HG03469 (cell line): ENCODE results near the gene MIEF2.

ENCODE experiments used
- ATAC-seq: cut with Tn5 transposase; IDR thresholded peaks from one replicate; pipeline ENCODE4 v1.9.1; 2021; ENCODE audit warnings: mild to moderate bottlenecking, moderate library complexity, moderate number of reproducible peaks; ENCODE audit not compliant: unreplicated experiment

Gene MIEF2

GRCh38 chr17:18254888-18255649 lies 5.4 kb upstream of the MIEF2 start:
- ATAC-seq = no peak

- no peak for ATAC-seq
These were observed 4.1 kb upstream of the MIEF2 start for GRCh38 chr17:18256351-18256750.

- no peak for ATAC-seq
These were observed 3.7 kb upstream of the MIEF2 start for GRCh38 chr17:18256776-18257175.

GRCh38 chr17:18257268-18257981 lies 3.0 kb upstream of the MIEF2 start:
- no peak for ATAC-seq

GRCh38 chr17:18257982-18258355 lies 2.5 kb upstream of the MIEF2 start:
- ATAC-seq = no peak

- ATAC-seq = no peak
These were observed 2.0 kb upstream of the MIEF2 start, which contains the start of gene FLII for GRCh38 chr17:18258356-18259038. TSS of gene FLII (minus strand) at chr17:18258738. CDS start at chr17:18258690, 48 bp downstream.

GRCh38 chr17:18259621-18260331 lies 686 bp upstream of the MIEF2 start:
- no peak for ATAC-seq

- no peak for ATAC-seq
These were observed 669 bp downstream of the MIEF2 start for GRCh38 chr17:18261146-18261515.

DNA sequence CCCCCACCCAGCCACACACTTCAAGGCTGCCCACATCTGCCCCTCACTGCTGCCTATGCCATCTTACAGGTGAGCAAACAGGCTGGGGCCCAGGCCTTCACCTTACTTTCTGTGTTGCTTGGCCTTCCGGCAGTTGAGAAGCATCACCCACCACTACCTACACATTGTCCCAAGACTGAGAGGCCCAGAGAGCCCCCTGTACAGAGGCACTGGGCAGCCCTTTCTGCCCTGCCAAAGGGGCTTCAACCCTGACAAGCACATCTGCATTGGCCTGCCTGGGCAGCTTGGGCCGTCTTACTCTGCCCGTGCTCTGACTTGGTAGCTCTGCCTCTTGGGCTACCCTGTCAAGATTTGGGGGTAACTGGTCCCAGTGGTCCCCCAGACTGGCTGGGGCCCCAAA lies 1.2 kb downstream of the MIEF2 start:
- ATAC-seq = no peak

DNA sequence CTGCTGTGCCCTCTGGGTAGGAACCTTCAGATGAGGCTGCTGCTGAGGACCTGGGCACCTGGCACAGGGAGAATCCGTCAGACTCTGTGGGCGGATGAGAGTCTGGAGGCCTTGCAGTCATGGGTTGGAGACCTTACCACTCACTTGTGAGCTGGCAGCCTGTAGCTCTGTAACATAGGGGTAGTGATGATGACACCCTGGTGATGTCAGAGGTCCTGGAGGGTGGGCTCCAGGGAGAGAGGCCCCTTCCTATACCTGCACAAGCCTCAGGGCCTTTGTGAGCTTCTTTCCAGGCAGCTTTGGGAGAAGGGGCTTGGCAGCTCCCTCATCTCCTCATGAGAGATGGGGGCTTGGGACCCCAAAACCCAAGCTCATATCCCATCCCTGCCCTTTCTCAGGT lies 1.6 kb downstream of the MIEF2 start:
- no peak for ATAC-seq

GRCh38 chr17:18262641-18263040 lies 2.2 kb downstream of the MIEF2 start:
- ATAC-seq = no peak

DNA sequence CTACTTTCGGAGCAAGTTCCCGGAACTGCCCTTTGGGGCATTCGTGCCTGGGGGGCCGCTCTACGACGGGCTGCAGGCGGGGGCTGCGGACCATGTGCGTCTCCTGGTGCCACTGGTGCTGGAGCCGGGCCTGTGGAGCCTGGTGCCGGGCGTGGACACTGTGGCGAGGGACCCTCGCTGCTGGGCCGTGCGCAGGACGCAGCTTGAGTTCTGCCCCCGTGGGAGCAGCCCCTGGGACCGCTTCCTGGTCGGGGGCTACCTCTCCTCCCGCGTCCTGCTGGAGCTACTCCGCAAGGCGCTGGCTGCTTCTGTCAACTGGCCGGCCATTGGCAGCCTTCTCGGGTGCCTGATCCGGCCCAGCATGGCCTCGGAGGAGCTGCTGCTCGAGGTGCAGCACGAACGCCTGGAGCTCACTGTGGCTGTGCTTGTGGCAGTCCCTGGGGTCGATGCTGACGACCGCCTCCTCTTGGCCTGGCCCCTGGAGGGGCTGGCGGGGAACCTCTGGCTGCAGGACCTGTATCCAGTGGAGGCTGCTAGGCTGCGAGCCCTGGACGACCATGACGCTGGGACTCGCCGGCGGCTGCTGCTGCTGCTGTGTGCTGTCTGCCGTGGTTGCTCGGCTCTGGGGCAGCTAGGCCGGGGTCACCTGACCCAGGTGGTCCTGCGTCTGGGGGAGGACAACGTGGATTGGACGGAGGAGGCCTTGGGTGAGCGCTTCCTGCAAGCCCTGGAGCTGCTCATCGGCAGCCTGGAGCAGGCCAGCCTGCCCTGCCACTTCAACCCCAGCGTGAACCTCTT lies 3.6 kb downstream of the MIEF2 start:
- no peak for ATAC-seq

- no peak for ATAC-seq
These were observed 6.9 kb downstream of the MIEF2 start for GRCh38 chr17:18267366-18267765.

- ATAC-seq = no peak
These were observed 7.7 kb downstream of the MIEF2 start for GRCh38 chr17:18267927-18268711.

DNA sequence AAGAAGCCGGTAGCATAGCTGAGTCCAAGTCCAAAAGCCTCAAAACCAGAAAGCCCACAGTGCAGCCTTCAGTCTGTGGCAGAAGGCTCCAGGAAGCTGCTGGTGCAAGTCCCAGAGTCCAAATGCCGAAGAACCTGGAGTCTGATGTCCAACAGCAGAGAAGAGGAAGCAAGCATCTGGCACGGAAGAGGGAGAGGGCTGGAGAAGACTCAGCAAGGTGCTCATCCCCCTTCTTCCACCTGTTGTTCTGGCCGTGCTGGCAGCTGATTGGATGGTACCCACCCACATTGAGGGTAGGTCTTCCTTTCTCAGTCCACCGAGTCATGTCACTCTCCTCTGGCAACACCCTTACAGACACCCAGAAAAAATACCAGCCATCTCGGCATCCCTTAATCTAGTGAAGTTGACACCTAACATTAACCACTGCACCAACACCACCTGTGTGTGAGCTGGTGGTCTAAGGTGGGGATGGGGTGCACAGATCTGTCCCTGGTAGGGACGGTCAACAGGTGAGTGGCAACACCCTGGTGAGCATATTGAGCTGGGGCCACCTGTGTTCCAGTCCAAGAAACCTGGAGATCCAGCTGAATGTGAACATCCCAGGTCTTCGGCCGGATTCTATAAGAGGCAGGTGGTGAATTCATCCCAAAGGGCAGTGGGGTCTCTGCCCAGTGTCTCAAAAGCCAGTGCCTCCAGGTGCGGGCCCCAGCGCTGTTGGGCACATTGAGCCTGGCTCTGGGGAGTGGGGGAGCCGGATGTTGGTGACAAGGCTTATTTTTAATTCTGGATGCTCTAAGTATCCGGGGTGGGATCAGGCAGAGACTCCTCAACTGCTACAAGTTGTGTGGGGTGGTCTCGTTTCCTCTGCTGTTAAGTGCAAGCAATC lies 9.8 kb downstream of the MIEF2 start:
- no peak for ATAC-seq

DNA sequence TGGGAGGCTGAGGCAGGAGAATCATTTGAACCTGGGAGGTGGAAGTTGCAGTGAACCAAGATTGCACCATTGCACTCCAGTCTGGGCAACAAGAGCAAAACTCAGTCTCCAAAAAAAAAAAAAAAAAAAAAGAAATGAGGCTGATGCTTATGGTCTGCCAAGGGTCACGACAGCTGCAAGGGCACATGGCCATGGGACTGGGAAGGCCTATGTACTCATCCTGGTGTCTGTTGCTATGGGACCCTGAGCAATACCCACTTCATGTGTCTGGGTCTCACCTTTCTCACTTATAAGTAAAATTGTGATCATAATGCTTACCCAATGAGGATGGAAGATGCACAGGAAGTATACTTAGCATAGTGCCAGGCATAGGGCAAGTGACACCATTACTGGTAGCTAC lies 16.6 kb downstream of the MIEF2 start:
- no peak for ATAC-seq

DNA sequence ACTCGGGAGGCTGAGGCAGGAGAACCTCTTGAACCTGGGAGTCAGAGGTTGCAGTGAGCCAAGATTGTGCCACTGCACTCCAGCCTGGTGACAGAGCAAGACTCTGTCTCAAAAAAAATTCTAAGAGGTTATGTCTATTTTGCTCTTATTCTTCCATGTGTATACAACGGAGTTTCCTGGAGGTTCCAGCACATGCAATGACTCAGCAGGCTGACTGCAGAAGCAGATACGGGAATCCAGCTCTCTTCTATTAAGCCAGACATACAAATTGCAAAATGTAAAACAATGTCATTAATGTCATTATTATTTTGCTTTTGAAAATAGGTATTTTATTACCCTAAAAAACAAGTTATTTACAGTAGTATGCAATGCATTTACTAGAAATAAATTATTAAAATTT lies 18.4 kb downstream of the MIEF2 start:
- no peak for ATAC-seq

DNA sequence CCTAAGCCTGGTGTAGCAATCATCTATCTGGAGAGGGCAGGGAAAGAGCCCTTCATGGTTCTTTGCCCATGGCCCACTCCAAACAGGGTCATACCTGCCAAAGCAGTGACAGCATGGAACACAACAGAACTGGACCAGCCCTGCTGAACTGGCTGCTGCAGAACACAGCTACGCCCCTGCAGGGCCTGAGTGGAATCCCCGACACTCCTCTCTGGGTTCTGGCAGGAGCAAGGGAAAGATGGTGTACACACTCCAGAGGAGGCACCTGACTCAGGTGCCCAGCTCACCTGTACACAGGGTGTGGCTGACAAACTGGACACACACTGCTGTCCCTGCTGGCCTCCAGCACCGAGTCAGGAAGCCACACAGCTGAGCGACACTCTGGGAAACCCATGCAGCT lies 19.8 kb downstream of the MIEF2 start:
- no peak for ATAC-seq
